HEK293T (cell line): ENCODE data around the gene ATG7.

Source experiments
- CTCF ChIA-PET: fragments of 350-600 bp; formaldehyde crosslinking; extraction: SDS; loops from one replicate; lab custom pipeline; 2021; ENCODE audit warnings: antibody characterized with exemption, inconsistent platforms; lab: Yijun Ruan, JAX
- POLR2A ChIA-PET: fragments of 350-600 bp; formaldehyde crosslinking; extraction: SDS; loops from one replicate; lab custom pipeline; 2020; ENCODE audit warnings: antibody characterized with exemption, inconsistent platforms; lab: Yijun Ruan, JAX
- DNase-seq: peaks from one replicate; pipeline ENCODE4 v3.0.0; 2012; ENCODE audit warnings: mixed read lengths; ENCODE audit errors: extremely low spot score
- ARNT ChIP-seq: fragments of 450-650 bp; IDR thresholded peaks from 2 replicates; pipeline ENCODE4 v1.6.1; 2017; ENCODE audit warnings: mild to moderate bottlenecking
- BHLHE40 ChIP-seq: fragments of 450-650 bp; IDR thresholded peaks from 2 replicates; pipeline ENCODE4 v1.6.1; 2016; ENCODE audit warnings: mild to moderate bottlenecking, moderate library complexity, borderline replicate concordance
- CTBP1 ChIP-seq: fragments of 450-650 bp; IDR thresholded peaks from 2 replicates; pipeline ENCODE4 v1.6.1; 2016; ENCODE audit warnings: borderline replicate concordance
- ELF4 ChIP-seq: fragments of 450-650 bp; IDR thresholded peaks from 2 replicates; pipeline ENCODE4 v1.6.1; 2017; ENCODE audit warnings: antibody characterized with exemption
- FOXA1 ChIP-seq: fragments of 450-650 bp; IDR thresholded peaks from 2 replicates; pipeline ENCODE4 v1.6.1; 2016; ENCODE audit warnings: mild to moderate bottlenecking
- FOXK2 ChIP-seq: fragments of 450-650 bp; IDR thresholded peaks from 2 replicates; pipeline ENCODE4 v1.6.1; 2016; ENCODE audit warnings: mild to moderate bottlenecking
- FOXM1 ChIP-seq: fragments of 450-650 bp; IDR thresholded peaks from 2 replicates; pipeline ENCODE4 v1.6.1; 2017; ENCODE audit warnings: mild to moderate bottlenecking, borderline replicate concordance
- HDGF ChIP-seq: fragments of 450-650 bp; IDR thresholded peaks from 2 replicates; pipeline ENCODE4 v1.6.1; 2017; ENCODE audit warnings: antibody characterized with exemption, borderline replicate concordance
- L3MBTL2 ChIP-seq: fragments of 450-650 bp; conservative IDR thresholded peaks from 2 replicates; pipeline ENCODE4 v1.6.1; 2016; ENCODE audit warnings: mild to moderate bottlenecking
- LEF1 ChIP-seq: fragments of 450-650 bp; IDR thresholded peaks from 2 replicates; pipeline ENCODE4 v1.6.1; 2017; ENCODE audit warnings: mild to moderate bottlenecking, borderline replicate concordance
- NFRKB ChIP-seq: fragments of 450-650 bp; IDR thresholded peaks from 2 replicates; pipeline ENCODE4 v1.6.1; 2016; ENCODE audit warnings: mild to moderate bottlenecking, moderate library complexity
- PKNOX1 ChIP-seq: fragments of 450-650 bp; IDR thresholded peaks from 2 replicates; pipeline ENCODE4 v1.6.1; 2016
- SP1 ChIP-seq: fragments of 450-650 bp; IDR thresholded peaks from 2 replicates; pipeline ENCODE4 v1.6.1; 2017
- SUZ12 ChIP-seq: fragments of 450-650 bp; IDR thresholded peaks from 2 replicates; pipeline ENCODE4 v1.6.1; 2016; ENCODE audit warnings: mild to moderate bottlenecking
- TARDBP ChIP-seq: fragments of 450-650 bp; IDR thresholded peaks from 2 replicates; pipeline ENCODE4 v1.6.1; 2016
- ZNF384 ChIP-seq: fragments of 450-650 bp; IDR thresholded peaks from 2 replicates; pipeline ENCODE4 v1.6.1; 2016

Gene ATG7

GRCh38 chr3:11327619-11328018, 55.4 kb downstream of the ATG7 start:
- ChIA-PET CTCF (no interaction called here), POLR2A (no interaction called here)
- no peak for DNase-seq
- no peak for TF ChIP-seq HDGF
- no peak for TF ChIP-seq CTBP1
- no peak for TF ChIP-seq BHLHE40
- TF ChIP-seq FOXA1 = no peak
- no peak for TF ChIP-seq TARDBP
- TF ChIP-seq ARNT = no peak
- TF ChIP-seq PKNOX1 = no peak
- TF ChIP-seq SUZ12 = no peak
- no peak for TF ChIP-seq ELF4
- no peak for TF ChIP-seq LEF1
- no peak for TF ChIP-seq ZNF384
- TF ChIP-seq SP1 = no peak
- no peak for TF ChIP-seq FOXM1

DNA sequence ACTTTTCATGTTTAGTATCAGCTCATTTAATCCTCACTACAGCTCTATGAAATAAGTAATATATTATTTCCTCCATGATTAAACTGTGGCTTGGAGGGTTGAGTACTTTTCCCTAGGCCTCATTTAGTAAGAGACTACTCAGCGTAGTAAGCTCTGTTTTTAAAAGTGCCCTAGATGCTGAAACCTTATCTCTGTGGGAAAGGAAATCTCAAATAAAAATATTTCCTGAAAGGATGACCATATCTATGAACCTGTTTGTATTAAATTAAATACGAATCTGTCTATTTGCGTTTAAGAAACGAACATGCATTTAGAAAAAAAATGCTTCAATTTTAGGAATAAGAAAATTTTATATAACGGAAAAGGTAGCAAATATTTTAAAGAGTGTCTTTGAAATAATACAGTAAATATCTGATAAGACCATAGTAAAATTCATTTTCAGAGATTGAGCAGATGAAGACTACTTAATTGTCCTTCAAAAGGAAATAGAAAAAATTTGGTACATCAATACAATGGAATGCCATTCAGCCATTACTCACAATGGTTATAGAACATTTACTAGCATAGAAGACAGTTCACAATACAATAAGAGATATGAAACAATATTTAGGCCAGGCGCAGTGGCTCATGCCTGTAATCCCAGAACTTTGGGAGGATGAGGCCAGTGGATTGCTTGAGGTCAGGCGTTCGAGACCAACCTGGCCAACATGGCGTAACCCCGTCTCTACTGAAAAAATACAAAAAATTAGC, 56.2 kb downstream of the ATG7 start:
- DNase-seq = no peak
- TF ChIP-seq ARNT (no peak), CTBP1 (no peak), L3MBTL2 (no peak), FOXA1 (no peak), BHLHE40 (no peak)
- POLR2A ChIA-PET = no interaction called here
- CTCF ChIA-PET = no interaction called here

DNA sequence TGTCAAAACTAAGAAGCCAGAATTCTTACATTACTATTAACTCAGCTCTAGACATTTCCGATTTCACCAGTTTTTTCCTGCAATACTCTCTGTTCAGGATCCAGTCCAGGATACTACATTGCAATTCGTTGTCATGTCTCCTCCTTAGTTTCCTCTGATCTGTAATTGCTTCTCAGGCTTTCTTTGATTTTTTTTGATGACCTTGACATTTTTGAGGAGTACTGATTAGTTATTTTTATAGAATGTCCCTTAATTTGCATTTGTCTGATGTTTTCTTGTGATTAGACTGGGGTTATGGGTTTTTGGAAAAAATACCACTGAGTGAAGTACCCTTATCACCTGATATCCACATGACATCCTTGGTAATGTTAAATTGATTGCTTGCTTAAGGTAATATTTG, 57.6 kb downstream of the ATG7 start:
- CTCF ChIA-PET = no interaction called here
- TF ChIP-seq SUZ12 = no peak
- no peak for TF ChIP-seq L3MBTL2
- no peak for TF ChIP-seq PKNOX1
- no peak for TF ChIP-seq ELF4
- TF ChIP-seq FOXM1 = no peak
- TF ChIP-seq TARDBP = no peak
- DNase-seq = no peak
- POLR2A ChIA-PET = interaction anchor here (0.7 kb wide), 1 partner anchor 790 kb away, joined by 3 read pairs; no protein-coding TSS in a partner anchor

GRCh38 chr3:11331101-11331500, 58.9 kb downstream of the ATG7 start:
- ChIA-PET POLR2A (no interaction called here), CTCF (no interaction called here)
- TF ChIP-seq L3MBTL2 (no peak), FOXA1 (no peak), HDGF (no peak), FOXK2 (no peak), BHLHE40 (no peak), SP1 (no peak), SUZ12 (no peak), FOXM1 (no peak), LEF1 (no peak), CTBP1 (no peak), PKNOX1 (no peak), ELF4 (no peak)
- DNase-seq = no peak

DNA sequence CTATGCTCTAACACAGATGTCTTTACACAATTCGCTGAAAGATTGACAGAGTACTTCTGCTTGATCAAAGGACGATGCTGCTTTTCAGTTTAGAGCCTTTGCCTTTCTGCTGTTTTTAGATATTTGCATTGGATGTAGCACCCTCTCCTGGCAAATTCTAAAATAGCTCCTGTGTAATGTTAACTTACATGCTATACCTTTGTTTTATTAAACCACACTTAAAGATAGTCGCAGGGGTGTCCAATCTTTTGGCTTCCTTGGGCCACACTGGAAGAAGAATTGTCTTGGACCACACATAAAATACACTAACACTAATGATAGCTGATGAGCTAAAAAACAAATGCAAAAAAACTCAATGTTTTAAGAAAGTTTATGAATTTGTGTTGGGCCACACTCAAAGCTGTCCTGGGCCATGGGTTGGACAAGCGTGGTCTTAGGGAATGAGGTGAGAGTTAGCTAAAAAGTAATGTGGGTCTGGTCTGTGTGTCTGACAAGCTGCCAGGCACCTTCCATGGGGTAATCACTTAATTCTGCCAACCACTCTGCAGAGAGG, 62.9 kb downstream of the ATG7 start:
- TF ChIP-seq NFRKB (no peak), PKNOX1 (peak; percentile 50; the same call in 1 of the 2 replicates), ZNF384 (peak; percentile 40; the same call in 1 of the 2 replicates)
- POLR2A ChIA-PET = interaction anchor here (1.0 kb wide), 1 partner anchor 403 kb away, joined by 3 read pairs; no protein-coding TSS in a partner anchor
- CTCF ChIA-PET = interaction anchor here (0.6 to 1.3 kb wide), 6 partner anchors 22 to 309 kb away, joined by 3 to 8 read pairs (median 3); partner anchors contain the start of gene VGLL4
- DNase-seq = peak; percentile 43

- TF ChIP-seq PKNOX1 (no peak), NFRKB (no peak), HDGF (no peak), FOXK2 (no peak), ARNT (no peak), CTBP1 (no peak), SUZ12 (no peak), FOXA1 (no peak), ZNF384 (no peak), SP1 (no peak), L3MBTL2 (no peak), TARDBP (no peak), BHLHE40 (no peak), ELF4 (no peak), FOXM1 (no peak), LEF1 (no peak)
- POLR2A ChIA-PET = no interaction called here
- no peak for DNase-seq
- CTCF ChIA-PET = no interaction called here
Measured at GRCh38 chr3:11339541-11339940, 67.3 kb downstream of the ATG7 start.
